RKO (cell line): ENCODE results near the gene FGF3.

Experiments
- DNase-seq: peaks from one replicate; pipeline ENCODE4 v3.0.0-alpha.2; 2016; ENCODE audit warnings: low spot score

The FGF3 gene

DNA sequence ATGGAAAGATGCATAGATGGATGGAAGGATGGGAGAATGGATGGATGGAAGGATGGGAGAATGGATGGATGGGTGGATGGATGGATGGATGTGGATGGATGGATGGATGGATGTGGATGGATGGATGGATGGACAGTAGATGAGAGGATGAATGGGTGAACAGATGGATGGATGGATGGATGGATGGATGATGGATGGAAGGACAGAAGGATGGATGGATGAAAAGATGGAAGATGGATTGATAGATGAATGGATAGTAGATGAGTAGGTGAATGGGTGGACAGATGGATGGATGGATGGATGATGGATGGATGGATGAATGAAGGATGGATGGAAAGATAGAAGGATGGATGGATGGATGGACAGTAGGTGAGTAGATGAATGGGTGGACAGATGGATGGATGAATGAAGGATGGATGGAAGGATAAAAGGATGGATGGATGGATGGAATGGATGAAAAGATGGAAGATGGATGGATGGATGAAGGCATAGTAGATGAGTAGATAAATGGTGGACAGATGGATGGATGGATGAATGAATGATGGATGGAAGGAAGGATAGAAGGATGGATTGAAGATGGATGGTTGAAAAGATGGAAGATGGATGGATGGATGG is 15.5 kb downstream of the FGF3 start:
- no peak for DNase-seq

DNA sequence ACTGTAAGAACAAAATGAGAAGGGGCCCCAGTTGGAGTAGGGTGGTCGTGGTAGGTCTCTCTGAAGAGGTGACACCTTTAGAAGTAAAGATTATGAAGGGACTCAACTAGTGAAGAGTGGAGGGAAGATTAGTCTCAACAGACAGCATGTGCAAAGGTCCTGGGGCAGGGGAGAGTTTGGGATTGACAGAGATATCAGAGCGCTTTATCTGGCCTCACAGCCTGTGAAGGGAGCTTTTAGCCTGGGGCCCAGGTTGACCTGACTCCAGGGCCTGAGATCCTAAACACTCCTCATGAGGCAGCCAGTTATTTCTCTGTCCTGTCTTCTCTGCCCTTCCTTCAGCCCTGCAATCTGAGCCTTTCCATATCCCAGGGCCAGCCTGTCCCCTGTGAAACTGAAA is 16.2 kb downstream of the FGF3 start:
- no peak for DNase-seq

DNA sequence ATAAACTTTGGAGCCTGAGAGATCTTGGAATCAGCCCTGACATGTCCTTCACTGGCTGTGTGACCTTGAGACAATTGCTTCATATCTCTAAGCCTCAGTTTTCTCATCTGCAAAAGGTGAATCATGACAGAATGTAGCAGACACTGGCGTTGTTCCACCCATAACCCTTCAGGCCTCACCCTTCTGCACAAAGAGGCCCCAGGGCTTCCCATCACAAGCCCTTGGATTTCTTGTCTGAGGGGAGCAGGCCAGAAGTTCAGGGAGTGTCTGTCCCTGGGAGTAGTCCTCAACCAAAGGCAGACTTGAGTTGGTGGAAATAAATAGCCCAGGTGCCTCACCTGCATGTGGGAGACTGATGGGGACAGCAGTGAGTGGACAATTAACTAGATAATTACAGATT is 16.6 kb downstream of the FGF3 start:
- DNase-seq = no peak

DNA sequence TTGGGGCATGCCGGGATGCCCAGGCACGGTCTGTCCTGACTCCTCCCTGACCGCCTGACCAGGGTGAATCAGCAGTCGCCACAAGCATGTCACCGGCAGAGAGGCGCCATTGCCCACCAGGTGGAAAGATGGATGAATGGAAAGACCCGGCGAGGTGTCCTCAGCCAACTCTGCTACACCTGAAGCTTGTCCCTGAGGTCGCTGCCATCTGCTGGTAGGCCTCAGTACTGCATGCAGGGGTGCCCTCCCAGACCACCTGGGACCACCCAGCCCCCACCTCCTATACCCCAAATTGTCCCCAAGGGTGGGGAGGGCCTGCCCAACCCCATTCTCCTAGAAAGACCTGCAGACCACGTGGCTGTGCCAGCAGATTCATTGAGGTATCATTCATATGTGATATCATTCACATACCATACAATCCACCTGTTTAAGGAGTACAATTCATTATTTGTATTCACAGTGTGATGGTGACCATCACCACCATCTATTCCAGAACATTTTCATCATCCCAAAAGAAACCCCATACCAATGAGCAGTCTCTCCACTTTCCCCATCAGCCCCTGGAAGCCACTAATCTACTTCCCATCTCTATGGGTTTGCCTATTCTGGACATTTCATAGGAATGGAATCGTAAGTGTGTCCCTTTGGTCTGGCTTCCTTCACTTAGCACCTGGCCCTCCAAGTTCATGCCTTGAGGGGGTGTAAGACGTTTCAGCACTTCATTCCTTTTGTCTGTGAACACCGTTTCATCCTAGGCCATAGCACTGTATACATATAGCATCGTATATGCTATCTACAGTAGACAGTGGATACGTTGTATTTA is 17.5 kb downstream of the FGF3 start:
- no peak for DNase-seq

DNA sequence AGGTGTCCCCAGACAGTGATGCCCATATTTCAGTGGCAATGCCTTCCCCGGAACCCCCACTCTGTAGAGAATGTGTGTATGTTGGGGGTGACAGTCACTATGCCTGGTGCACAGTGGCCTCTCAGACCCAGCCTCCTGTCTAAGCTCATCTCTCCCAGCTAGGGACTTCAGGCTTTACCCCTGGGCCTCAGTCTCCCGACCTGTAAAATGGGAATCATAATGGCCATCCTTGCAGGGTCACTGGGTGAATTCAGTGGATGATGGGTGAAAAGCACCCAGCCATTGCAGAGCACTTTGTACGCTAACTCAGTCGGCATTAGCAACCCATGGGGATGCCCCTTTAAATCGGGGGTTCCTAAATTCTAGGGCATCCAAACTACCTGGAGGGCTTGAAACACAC is 18.9 kb downstream of the FGF3 start:
- no peak for DNase-seq

DNA sequence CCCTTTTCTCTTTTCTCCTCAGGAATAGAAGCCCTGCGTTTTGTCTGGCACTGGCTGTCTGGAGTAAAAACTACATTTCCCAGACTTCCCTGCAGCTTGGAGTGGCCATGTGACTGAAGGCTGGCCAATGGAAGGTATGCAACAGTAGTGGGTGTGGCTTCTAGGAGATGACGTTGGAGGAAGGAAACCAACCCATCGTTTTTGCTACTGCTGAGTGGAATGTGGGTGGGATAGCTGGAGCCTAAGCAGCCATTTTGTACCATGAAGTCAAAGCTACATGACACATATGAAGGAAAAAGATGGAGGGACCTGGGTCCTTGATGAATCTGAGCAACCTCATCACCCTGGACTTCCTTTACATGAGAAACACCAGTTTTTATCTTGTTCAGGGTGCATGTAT is 19.6 kb downstream of the FGF3 start:
- DNase-seq = peak; percentile 54

DNA sequence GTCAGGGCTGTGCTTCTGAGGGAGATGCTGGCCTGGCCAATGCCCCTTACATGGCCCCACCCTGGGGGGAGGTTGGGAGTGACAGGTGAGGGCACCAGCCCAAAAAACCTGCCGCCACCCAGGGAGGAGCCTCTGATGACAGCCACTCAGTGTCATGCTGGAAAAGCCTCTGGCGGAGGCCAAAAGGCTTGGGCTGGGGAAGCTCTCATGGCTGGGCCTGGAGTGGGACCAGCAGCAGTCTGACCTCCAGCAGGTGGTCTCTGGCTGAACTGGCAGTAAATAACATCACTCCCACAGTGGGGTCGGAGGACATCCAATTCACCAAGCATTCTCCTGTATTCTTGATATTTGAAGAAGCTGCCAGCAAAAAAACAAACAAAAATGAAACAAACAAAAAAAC is 20.1 kb downstream of the FGF3 start:
- DNase-seq = no peak

DNA sequence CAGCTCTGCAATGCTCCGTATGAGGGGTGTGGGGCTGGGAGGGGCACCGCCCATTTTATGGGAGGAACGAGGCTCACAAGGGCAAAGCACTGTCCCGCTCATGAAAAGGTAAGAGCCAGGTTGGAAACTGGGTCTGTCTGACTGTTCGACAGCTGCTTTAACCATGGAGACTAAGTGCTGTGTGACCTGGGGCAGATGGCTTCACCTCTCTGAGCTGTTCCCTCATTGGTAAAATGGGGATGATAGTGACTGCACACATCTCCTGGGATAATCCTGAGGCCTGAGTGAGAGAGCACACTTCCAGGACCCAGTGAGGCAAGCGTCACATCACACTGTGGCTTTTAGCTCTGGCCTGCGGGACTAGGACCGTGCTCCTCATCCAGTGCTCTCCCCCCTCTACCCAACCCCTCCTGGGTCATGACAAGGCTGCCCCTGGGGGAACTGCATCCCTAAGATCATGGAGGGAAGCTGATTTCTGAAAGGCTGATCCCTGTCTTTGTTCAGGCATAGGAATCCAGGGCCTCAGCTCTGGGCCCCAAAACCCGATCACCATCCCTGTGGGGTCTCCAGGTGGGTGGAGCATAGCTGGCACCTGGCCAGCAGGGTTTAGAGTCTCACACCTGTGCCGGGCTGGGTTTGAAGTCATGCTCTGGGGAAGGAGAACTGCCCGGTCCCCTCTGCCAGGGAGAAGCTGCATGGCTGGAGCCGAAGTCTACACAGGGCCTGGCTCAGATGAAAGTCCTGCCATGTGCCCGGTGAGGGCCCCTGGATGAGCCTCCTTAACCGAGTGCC is 21.3 kb downstream of the FGF3 start:
- no peak for DNase-seq

DNA sequence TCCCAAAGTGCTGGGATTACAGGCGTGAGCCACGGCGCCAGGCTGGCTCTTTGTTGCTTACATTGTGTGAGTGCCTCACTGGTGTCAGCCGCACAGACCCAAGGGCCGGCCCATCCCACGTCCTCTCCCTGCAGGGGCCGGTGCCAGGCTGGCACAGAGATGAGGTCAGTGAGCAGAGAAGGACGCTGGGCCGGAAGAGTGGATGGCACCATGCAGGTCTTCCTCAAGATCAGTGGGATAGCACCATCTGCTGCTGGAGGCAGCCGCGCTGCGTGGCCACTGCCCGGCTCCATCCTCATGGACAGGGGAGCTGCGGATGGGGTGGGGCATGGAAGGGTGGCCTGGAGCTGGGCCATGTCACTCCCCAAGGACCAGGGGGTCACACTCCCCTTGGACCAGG is 22.1 kb downstream of the FGF3 start:
- DNase-seq = no peak

DNA sequence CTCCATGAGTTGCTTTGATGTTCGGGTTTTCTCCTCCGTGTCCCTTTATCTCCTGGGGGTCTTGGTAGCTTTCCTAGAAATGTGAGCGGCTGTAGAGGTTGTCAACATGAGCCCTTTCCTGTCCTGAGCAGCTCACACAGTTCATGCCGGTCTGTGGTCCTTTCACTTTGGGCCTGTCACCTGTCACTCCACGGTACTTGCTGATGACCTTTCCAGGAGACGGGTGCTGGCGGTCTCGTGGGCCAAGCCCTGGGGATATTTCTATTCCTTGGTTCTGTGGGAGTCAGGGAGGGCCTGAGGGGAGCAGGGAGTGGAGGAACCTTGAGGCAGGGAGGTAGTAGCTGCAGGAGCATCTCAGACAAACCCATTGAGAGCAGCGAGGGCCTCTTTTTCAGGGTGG is 23.2 kb downstream of the FGF3 start:
- no peak for DNase-seq

DNA sequence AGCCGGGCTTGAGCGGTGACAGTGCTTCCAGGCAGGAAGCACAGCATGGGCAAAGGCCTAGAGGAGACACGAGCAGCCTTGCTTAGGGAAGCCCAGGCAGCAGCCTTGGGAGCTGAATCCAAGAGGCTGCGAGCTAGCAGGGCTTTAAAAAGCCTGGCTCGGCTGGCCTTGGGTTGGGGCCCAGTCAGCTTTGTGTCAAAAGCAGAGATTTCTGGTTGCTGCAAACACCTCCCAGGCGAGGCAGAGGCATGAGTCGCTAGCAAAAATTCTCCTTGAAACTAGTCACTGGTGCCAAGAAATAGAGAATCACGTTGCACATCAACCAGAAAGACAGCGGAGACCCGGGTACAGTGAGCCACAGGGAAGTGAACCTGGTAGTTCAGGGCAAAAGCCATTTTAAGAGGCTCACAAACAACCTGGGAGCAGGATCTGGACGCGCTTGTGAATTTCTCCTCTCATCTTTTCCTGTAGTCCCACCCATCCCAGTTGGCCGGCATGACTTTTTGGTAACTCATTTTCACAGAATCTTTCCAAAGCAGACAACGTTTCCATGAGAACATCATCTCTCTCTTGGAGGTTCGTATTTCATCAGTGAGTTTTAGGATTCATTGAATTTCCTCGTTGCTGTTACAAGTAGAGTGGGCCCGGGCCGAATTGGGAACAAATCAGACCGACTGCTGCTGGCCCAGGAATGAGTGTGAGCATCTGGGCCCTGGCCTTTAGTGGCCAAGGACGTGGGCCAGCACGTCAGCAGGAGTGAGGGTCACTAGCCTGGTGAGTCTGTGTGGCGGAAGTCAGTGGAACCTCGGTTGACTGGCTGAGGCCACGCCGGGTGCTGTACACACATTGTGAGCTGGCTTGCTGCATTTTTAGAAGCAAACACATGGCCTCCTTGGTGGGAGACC is 27.7 kb downstream of the FGF3 start:
- DNase-seq = no peak

DNA sequence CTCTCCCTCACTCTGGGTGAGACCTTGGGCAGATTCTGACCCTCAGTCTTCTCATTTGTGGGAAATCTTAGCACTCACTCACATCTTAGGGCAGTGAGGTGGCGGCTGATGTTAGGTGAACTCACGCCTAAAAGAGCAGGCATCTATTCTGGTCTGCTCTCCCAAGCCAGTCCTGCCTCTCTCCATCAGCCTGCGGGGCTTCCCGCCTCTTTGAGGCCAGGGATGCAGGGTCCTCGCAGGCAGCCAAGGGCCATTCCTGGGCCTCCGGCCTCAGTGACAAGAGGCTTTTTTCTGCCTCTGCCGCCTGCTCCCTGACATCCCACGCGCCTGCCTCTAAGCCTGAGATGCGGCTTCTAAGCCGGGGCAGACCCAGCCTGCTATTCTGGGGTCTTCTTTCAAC is 30.3 kb downstream of the FGF3 start:
- DNase-seq = no peak

DNA sequence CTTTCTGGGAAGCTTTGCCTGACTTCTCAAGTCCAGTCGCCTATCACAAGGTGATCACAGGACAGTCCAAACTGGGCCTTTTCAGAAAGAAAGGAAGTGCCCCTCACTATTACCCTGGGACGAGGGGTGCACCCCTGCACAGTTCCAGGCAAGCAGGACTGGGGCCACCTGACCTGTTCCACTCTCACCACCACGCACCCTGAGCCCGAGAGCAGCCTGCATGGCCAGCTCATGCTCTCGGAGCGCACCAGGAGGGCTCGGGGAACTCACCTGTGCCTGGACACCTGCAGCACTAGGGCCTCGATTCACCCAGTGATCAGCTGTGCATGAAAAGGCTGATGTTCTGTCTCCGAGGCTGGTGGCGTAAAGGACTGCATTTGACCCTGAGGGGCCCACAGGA is 31.3 kb downstream of the FGF3 start:
- no peak for DNase-seq

DNA sequence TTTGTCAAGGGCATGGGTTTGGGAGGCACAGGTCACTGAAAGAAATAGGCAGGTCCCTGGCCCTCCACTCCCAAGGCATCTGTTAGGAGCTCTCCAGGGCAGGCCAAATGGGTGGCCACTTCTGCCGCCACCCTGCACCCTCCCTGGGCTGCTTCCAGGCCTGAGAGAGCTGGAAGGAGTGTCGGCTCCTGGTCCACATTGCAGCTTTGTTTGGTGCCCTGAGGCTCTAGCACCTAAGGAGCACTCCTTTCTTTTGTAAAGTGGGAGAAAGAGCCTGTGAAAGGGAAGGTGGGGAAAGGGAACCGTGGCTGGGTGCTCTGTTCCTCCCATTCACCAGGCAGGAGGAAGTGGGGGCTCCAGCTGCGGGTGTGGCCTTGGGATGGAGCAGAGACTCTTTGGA is 31.8 kb downstream of the FGF3 start:
- DNase-seq = no peak

DNA sequence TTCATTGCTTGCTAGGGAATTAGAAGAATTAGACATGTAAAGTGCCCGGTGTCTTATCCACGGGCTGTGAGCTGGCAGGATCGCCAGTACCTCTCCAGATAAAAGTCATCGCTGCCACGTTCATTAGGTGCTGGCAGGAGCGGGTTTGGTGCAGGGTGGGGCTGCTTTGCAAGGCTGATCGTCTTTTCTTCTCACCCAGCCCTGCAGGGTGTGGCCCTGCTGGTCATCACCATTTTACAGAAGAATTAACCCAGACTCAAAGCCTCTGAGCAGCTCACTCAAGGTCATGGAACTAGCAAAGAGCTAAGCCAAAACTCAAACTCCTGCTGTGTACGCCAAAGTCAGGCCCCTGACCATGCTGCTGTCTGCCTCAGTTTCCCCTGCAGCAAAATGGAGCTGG is 38.0 kb downstream of the FGF3 start:
- no peak for DNase-seq

DNA sequence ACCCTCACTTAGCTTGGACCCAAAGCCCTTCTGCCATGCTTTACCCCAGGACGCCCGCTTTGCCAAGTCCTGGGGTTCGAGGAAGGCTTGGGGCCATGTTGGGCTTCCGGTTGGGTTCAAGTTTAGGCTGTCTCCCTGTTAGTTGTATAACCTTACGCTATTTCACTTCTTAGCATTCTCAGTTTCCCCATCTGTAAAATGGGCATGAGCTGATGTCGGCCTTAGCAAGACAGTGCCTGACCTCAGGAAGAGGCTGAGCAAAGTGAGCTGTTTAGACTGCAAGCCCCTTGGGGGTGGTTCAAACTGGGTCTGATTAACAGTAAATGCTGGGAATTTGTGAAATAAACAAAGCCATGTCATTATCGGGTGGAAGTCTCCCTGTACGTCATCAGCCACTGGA is 40.8 kb downstream of the FGF3 start:
- no peak for DNase-seq

DNA sequence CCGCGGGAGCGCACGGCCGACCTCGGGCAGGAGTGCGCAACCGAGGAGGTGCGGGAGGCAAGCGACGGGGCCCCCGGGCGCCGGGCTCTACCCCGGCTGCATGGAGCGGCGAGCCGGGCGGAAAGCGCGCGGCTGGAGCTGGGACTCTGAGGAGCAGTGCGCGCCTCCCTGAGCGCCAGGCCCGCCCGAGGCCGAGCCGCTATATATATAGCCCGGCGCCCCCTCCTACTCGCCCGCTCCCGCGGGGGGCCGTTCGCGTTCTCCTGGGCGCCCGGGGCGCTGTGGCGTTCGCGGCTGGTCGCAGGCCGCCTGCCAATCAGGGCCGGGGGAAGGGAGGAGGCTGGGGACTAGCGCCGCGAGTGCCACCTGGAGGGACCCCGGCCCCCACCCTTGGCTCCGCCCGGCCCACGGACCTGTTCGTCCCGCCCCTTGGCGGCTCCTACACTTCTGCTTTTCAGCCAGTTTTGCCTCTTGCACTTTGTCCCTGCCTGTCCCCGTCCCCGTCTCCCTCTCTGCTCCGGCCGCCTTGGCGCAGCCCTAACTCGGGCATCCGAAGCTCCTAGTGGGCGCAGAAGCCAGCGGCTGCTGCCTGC is 44.0 kb downstream of the FGF3 start, which contains the start of gene FGF4:
TSS of gene FGF4 (minus strand) at position 179 of the 593 bp plus-strand sequence. CDS start 257 bp downstream, outside the sequence.
- DNase-seq = no peak

DNA sequence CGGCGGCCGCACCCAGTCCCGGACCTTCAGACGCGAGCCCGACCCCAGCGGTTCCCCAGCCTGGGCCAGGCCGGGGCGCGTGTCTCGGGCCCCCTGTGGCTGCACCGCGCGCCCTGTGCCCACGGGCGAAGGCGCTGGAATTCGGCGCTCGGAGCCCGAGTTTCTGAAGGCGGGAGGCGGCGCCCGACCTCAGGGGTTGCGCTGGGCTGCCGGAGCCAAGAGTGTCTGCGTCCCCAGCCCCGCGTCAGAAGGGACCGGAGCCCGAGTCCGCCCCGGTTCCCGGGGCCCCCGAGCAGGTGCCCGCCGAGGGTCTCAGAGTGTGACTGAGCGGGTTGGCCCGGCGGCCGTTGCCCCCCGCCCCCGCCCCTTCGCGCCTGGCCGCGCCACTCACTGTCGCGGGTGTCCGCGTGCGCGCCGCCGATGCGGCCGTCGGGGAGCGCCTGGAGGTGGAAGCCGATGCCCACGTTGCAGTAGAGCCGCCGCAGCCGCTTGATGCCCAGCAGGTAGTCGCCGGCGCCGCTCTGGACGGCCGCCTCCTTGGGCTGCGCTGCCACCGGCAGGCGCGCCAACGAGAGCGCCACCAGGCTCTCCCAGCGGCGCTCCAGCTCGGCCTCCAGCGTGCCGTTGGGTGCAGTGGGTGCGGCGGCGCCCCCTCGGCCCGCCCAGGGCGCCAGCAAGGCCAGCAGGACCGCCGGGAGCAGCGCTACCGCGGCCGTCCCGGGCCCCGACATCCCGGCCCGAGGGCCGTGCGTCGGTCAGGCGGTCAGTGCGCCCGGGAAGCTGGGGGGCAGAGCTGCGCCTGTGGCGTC is 44.7 kb downstream of the FGF3 start:
- no peak for DNase-seq

DNA sequence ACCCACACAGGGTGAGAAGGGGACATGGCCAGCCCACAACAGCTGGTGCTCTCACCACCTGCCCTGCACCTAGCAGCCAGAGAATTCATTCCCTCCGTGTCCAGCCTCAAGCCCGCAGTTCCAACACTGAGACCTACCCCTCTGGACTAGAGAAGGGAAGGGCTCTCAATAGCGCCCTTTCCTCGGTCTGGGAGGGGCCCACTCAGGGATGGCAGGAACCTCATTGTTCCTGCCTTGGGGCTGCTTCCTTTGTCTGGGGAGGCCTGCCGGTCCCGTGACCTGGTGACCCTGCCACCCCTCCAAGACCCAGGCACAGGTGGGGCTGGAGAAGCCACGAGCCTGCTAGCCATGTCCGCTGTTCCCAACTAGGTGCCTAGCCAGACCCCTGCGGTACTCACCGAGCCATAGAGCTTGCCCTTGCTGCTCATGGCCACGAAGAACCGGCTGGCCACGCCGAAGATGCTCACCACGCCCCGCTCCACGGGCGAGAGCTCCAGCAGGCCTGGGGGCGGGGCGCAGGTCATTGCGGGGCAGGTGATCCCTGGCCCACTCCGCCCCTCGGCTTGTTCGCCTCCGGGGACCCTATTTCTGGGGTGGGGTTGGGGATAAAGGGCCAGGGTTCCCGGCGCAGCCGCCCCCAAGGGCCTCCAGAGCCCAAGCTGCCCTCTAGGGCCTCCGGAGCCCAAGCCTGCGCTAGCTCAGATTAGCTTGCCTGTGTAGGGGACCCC is 45.4 kb downstream of the FGF3 start:
- no peak for DNase-seq

DNA sequence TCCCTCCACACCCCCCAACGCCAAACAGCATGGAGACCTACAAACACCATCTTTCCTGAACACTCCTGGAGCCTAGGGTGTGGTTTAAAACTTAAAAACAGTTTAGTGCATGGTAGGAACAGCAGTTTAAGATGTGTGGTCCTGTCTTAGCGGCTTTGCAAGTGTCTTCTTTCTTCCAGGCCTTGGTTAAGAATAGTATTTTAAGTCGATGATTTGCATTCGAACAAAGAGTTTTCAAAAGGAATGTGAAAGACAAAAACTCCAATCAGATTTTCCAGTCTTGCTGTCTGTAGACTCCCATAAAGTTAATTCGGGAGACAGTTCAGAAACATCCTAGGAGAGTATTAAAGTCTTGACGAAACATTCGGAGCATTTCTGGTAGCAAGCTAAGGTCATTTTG is 47.8 kb downstream of the FGF3 start:
- DNase-seq = no peak
